C4-2B (cell line): Measurements from ENCODE around the gene GP1BA.
A peak's percentile ranks its signal among the peaks of the same experiment; 100 is the strongest.
"Not testable (repeated sequence)": the region's sequence is repeated elsewhere in the genome, so short reads cannot be mapped to it uniquely, and the experiment has no call there.

Source experiments
- H3K27ac ChIP-seq: fragments of 450-650 bp; 2 replicates; pipeline ENCODE4 v1.5.1; 2017
- ZFX ChIP-seq: fragments of 450-650 bp; IDR thresholded peaks from 2 replicates; pipeline ENCODE4 v1.6.1; 2017
- TF ChIP-seq, protein P1 (sequence below): fragments of 450-650 bp; conservative IDR thresholded peaks from 2 replicates; pipeline ENCODE4 v1.5.1; 2017; ENCODE audit warnings: mild to moderate bottlenecking

Gene GP1BA

DNA sequence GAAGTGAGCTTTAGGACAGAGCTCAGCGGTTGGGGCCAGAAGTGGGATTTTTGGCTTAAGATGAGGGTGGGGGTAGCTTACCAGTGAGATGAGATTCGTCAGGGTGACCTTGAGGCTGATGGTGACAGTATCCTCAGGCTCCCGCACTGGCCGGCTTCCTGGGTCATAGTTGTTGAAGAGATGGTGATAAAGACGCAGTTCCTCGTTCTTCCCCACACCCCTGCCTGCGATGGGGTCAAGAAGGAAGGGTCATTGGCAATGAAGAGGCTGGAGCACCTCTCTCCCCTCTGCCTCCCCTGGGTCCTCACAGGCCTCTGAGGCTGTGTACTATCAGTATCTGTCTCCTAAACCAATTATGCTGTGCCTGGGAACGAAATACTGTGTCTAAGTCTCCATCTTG is 29.5 kb upstream of the GP1BA start:
- TF ChIP-seq, protein P1, sequence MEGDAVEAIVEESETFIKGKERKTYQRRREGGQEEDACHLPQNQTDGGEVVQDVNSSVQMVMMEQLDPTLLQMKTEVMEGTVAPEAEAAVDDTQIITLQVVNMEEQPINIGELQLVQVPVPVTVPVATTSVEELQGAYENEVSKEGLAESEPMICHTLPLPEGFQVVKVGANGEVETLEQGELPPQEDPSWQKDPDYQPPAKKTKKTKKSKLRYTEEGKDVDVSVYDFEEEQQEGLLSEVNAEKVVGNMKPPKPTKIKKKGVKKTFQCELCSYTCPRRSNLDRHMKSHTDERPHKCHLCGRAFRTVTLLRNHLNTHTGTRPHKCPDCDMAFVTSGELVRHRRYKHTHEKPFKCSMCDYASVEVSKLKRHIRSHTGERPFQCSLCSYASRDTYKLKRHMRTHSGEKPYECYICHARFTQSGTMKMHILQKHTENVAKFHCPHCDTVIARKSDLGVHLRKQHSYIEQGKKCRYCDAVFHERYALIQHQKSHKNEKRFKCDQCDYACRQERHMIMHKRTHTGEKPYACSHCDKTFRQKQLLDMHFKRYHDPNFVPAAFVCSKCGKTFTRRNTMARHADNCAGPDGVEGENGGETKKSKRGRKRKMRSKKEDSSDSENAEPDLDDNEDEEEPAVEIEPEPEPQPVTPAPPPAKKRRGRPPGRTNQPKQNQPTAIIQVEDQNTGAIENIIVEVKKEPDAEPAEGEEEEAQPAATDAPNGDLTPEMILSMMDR, result no peak
- no peak for TF ChIP-seq ZFX

DNA sequence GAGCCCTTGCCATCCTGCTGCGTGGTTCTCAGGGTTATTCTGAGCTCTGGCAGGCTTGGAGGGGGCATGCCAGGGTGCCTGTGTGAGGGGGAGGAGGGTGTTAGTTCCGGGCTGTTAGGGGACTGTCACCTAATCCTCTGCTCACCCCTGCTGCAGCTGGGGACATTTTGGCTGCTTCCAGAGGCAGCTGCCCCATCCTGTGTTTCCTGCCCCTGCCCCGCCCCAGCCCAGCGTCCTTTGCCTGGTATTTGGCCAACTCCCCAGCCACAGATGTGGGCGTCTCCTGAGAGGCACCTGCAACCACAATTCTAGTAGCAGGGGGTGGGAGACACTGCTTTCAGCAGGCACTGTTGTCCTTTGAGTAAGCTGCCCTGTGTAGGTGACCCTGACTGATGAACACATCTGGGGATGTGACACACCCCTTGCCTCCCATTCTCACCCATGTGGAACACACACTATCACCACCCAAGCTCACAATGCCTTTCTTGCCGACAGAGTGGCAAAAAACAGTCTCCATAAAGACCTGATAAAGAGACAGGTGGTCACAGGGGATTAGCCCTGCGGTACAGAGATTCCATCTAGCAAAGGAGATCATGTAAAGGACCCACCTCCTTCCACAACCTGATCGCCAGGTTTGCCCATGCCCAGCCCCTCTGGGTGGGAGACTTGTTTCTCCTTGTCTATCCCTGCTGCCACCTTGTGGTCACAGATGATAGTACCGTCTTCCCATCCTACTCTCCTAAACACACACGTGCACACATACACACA is 28.8 kb upstream of the GP1BA start, which contains the start of gene CHRNE:
Gene CHRNE (minus strand): TSS at position 48 of the 768 bp plus-strand sequence. CDS start 35 bp downstream, at position 13.
- TF ChIP-seq, protein P1, result peak; percentile 94
- TF ChIP-seq ZFX, result no peak
- no peak within 1 kb of the TSS; the same call in 1 of the 2 replicates for H3K27ac ChIP-seq

More for the DNA sequence above, 29.5 kb upstream of the GP1BA start:
- H3K27ac ChIP-seq, result no peak overlapping the region; the same call in 1 of the 2 replicates

- not testable (repeated sequence) for H3K27ac ChIP-seq
These were observed 25.4 kb upstream of the GP1BA start for GRCh38 chr17:4906642-4907041.

GRCh38 chr17:4908301-4908700 is 23.8 kb upstream of the GP1BA start:
- no peak for TF ChIP-seq ZFX
- TF ChIP-seq, protein P1, result no peak
- no peak overlapping the region for H3K27ac ChIP-seq

DNA sequence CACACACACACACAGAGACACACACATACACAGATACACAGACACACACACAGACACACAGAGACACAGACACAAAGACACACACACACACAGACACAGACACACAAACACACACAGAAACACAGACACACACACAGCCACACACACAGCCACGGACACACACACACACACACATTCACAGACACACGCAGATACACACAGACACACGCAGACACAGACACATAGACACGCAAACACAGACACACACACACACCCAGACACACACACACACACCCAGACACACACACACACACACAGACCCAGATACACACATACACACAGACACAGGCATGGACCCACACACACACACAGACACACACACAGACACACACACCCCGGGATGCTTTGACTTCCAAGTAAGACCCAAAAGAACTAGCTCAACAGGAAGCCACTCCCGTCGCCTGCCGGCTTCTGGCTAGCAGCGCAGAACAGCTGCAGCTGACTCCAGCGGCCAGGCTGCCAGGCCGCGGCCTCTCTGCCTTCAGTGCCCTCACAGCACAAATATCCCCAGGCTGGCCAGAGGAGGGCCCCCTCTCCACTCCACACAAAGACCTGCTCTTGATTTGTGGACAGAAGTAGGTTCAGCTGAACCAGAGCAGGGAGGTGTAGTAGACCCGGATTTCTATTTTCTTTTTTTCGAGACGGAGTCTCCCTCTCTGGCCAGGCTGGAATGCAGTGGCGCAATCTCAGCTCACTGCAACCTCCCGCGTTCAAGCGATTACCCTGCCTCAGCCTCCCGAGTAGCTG is 23.2 kb upstream of the GP1BA start:
- no peak for TF ChIP-seq ZFX
- TF ChIP-seq, protein P1, result peak; percentile 84
- no peak overlapping the region for H3K27ac ChIP-seq

- no peak overlapping the region for H3K27ac ChIP-seq
- TF ChIP-seq, protein P1, result no peak
- no peak for TF ChIP-seq ZFX
These were observed 18.1 kb upstream of the GP1BA start for GRCh38 chr17:4913994-4914393.

DNA sequence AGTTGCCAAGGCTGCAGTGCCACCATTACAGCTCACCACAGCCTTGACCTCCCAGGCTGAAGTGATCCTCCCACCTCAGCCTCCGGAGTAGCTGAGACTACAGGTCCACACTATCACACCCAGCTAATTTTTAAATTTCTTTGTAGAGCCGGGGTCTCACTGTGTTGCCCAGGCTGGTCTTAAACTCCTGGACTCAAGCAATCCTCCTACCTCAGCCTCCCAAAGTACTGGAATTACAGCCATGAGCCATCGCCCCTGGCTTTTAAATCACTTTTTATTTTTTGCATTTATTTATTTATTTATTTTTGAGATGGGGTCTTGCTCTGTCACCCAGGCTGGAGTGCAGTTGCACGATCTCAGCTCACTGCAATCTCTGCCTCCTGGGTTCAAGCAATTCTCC is 17.5 kb upstream of the GP1BA start:
- not testable (repeated sequence) for H3K27ac ChIP-seq

GRCh38 chr17:4919511-4920047 is 12.5 kb upstream of the GP1BA start:
- H3K27ac ChIP-seq, result no peak overlapping the region
- TF ChIP-seq, protein P1, result no peak
- no peak for TF ChIP-seq ZFX
